ENCODE data around the gene GAP43. TPM values are rescaled to one million over a fixed set of nuclear protein-coding genes. Genes with fewer than 3 reads are reported as not detected.
A peak's percentile ranks its signal among the peaks of the same experiment; 100 is the strongest.

GAP43 gene
- total RNA-seq, 2 donors from 2014 or later, result 0.54 to 1.8 TPM

DNA sequence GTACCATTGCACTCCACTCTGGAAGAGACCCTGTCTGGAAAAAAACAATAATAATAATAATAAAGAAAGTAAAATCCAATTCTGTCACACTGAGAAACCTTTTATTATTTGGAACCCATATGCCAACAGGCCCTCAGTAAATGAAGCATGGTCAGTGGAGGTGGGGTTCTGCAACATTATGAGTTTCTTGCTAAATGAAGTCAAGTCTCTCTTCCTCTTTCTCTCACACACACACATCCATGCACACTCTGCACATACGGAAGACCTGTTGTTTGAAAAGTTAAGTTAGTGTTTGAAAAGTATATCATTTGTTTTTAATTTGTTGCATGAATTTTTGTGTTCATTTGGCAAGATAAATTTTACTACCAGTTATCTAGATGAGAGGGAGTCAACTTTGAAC, 27.8 kb downstream of the GAP43 start:
- TF ChIP-seq, protein P1, sequence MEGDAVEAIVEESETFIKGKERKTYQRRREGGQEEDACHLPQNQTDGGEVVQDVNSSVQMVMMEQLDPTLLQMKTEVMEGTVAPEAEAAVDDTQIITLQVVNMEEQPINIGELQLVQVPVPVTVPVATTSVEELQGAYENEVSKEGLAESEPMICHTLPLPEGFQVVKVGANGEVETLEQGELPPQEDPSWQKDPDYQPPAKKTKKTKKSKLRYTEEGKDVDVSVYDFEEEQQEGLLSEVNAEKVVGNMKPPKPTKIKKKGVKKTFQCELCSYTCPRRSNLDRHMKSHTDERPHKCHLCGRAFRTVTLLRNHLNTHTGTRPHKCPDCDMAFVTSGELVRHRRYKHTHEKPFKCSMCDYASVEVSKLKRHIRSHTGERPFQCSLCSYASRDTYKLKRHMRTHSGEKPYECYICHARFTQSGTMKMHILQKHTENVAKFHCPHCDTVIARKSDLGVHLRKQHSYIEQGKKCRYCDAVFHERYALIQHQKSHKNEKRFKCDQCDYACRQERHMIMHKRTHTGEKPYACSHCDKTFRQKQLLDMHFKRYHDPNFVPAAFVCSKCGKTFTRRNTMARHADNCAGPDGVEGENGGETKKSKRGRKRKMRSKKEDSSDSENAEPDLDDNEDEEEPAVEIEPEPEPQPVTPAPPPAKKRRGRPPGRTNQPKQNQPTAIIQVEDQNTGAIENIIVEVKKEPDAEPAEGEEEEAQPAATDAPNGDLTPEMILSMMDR (IDR thresholded peaks at IDR 0.05), result no peak
- intact Hi-C loops (cut with DNase I), result no loop called here
- H3K9me3 ChIP-seq, result no peaks in the 10 kb centered on the region

DNA sequence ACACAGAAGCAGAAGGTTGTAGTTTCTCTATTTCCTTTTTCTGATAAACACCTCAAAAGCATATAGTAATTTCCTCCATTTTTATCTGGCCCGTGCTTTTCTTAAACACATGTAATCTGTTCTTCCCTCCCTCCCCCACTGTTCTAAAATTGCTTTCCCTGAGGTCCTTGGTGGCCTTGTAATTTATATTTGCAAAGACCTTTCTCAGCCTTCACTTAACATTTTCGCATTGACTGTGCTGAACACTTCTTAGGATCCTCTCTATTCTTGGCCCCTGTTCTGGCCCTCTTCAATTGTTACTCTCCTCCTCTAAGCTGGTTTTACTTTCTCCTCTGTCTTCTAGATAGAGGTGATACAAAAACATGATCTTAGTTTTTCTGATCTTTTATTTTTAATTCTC, 28.3 kb downstream of the GAP43 start:
- H3K9ac ChIP-seq (ENCODE audit: low read depth in 2 of 2, low read length in 2 of 2), result no peak overlapping the region
- H3K27ac ChIP-seq, result no peak overlapping the region
- no peak for DNase-seq
- no peaks in the 10 kb centered on the region for H3K4me1 ChIP-seq
- TF ChIP-seq, protein P1 (IDR thresholded peaks at IDR 0.05), result no peak
- H3K4me3 ChIP-seq, result no peak overlapping the region
- intact Hi-C loops (cut with DNase I), result no loop called here
- H3K36me3 ChIP-seq, result no peaks in the 10 kb centered on the region
- no peaks in the 10 kb centered on the region for H3K9me3 ChIP-seq
- no peaks in the 10 kb centered on the region for H3K27me3 ChIP-seq

More for the DNA sequence above, 27.8 kb downstream of the GAP43 start:
- Histone ChIP-seq H3K27ac (no peak overlapping the region), H3K36me3 (no peaks in the 10 kb centered on the region), H3K9ac (ENCODE audit: low read depth in 2 of 2, low read length in 2 of 2) (no peak overlapping the region), H3K4me1 (no peaks in the 10 kb centered on the region), H3K27me3 (no peaks in the 10 kb centered on the region), H3K4me3 (no peak overlapping the region)
- DNase-seq, result no peak

DNA sequence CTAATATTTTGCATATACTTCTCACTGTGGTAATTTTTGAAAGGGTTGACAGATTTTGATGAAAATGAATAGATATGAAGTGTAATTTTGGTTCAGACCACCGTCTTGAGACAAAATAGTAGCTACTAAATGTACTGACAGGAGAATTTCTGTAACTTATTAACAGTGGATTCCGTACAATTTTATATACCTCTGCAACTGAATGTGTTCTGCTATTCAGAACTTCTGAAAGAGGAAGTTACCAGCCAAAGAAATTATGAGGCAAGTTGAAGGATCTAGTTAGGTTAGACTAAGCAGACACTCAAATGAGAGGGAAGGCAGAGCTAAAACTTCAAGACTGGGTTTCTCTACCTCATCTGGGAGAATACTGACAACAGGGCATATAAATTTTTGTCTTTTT, 29.4 kb downstream of the GAP43 start:
- TF ChIP-seq, protein P1 (IDR thresholded peaks at IDR 0.05), result no peak
- no peak for DNase-seq
- Histone ChIP-seq H3K4me3 (no peak overlapping the region), H3K4me1 (no peaks in the 10 kb centered on the region), H3K36me3 (no peaks in the 10 kb centered on the region), H3K9ac (ENCODE audit: low read depth in 2 of 2, low read length in 2 of 2) (no peak overlapping the region), H3K27me3 (no peaks in the 10 kb centered on the region), H3K9me3 (no peaks in the 10 kb centered on the region), H3K27ac (no peak overlapping the region)
- intact Hi-C loops (cut with DNase I), result no loop called here

DNA sequence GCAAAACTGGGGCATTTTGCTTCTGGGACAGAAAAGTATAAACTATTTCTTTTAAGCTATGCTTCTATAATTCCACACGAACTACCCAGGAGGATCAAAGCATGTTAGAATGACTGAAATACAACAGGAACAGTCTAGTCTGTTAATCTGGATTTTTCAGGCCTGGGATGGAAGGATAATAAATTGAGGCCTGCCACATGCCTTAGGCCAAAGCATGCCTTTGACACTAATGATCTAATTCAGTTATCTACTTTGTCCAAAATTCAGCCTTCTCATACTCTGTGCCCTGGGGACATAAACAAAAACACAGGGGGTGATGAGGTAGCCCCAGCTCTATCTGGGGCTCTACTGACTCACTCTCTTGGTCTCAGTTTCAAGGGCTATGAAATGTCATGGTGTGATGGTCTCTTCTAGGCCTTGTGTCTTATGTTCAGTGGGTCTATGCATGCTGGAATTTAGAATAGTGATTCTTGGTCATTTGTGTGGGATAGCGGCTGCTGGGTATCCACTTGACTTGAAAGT, 32.5 kb downstream of the GAP43 start:
- no peak overlapping the region for H3K27ac ChIP-seq
- H3K4me1 ChIP-seq, result no peaks in the 10 kb centered on the region
- no peaks in the 10 kb centered on the region for H3K27me3 ChIP-seq
- H3K9ac ChIP-seq (ENCODE audit: low read depth in 2 of 2, low read length in 2 of 2), result no peak overlapping the region
- H3K36me3 ChIP-seq, result no peaks in the 10 kb centered on the region
- TF ChIP-seq, protein P1 (IDR thresholded peaks at IDR 0.05), result no peak
- intact Hi-C loops (cut with DNase I), result no loop called here
- no peaks in the 10 kb centered on the region for H3K9me3 ChIP-seq
- no peak for DNase-seq
- no peak overlapping the region for H3K4me3 ChIP-seq

DNA sequence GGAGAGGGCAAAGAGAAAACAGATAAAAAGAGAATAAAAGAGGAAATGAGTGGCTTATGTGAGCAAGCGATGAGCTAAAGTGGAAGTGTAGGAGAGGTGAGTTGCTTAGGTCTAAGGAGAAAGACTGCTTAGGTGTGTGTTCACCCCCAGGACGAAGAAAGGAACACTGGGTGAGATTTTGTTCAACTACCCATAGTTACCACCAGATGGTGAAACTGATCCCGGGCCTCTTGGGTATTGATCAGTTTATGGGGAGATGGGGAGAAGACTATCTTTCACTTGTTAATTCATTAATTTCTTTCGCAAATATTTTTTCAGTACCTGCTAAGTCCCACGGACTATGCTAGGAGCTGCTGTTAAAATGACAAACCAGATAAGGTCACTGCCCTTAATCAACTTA, 33.9 kb downstream of the GAP43 start:
- Histone ChIP-seq H3K27me3 (no peaks in the 10 kb centered on the region), H3K4me1 (no peaks in the 10 kb centered on the region), H3K36me3 (no peaks in the 10 kb centered on the region), H3K9me3 (no peaks in the 10 kb centered on the region), H3K4me3 (no peak overlapping the region), H3K27ac (no peak overlapping the region), H3K9ac (ENCODE audit: low read depth in 2 of 2, low read length in 2 of 2) (no peak overlapping the region)
- no peak for DNase-seq
- TF ChIP-seq, protein P1 (IDR thresholded peaks at IDR 0.05), result no peak
- intact Hi-C loops (cut with DNase I), result no loop called here

GRCh38 chr3:115658032-115658336, 34.7 kb downstream of the GAP43 start:
- intact Hi-C loops (cut with DNase I), result no loop called here
- Histone ChIP-seq H3K27ac (peak overlapping the region; percentile 77), H3K36me3 (no peaks in the 10 kb centered on the region), H3K9ac (ENCODE audit: low read depth in 2 of 2, low read length in 2 of 2) (peak overlapping the region; percentile 67 to 75), H3K27me3 (no peaks in the 10 kb centered on the region), H3K4me1 (no peaks in the 10 kb centered on the region), H3K4me3 (peak overlapping the region; percentile 64), H3K9me3 (no peaks in the 10 kb centered on the region)
- TF ChIP-seq, protein P1 (IDR thresholded peaks at IDR 0.05), result no peak
- no peak for DNase-seq

Measured in colonic mucosa (tissue), 4 donors.